Left renal cortex interstitium (tissue), 4 donors: Measurements from ENCODE around the gene KCNQ1. TPM values are rescaled to one million over a fixed set of nuclear protein-coding genes. Genes with fewer than 3 reads are reported as not detected.

Experiments used
- DNase-seq, 4 donors: peaks; one replicate each; pipeline ENCODE4 v3.0.0-alpha.2; 2013; ENCODE audit warnings: low read depth in 4 of 4, low spot score in 2 of 4, missing footprints in 1 of 4
- polyA plus RNA-seq, 4 donors: library from polyadenylated mRNA; unstranded; fragments of 120-200 nt; gene quantifications; one replicate each; pipeline ENCODE4 v1.2.1, GENCODE V29; 2013; ENCODE audit not compliant: insufficient read length in 4 of 4

Gene KCNQ1
- polyA plus RNA-seq, 4 donors: 10.4 to 14.8 (median 13.1) TPM

DNA sequence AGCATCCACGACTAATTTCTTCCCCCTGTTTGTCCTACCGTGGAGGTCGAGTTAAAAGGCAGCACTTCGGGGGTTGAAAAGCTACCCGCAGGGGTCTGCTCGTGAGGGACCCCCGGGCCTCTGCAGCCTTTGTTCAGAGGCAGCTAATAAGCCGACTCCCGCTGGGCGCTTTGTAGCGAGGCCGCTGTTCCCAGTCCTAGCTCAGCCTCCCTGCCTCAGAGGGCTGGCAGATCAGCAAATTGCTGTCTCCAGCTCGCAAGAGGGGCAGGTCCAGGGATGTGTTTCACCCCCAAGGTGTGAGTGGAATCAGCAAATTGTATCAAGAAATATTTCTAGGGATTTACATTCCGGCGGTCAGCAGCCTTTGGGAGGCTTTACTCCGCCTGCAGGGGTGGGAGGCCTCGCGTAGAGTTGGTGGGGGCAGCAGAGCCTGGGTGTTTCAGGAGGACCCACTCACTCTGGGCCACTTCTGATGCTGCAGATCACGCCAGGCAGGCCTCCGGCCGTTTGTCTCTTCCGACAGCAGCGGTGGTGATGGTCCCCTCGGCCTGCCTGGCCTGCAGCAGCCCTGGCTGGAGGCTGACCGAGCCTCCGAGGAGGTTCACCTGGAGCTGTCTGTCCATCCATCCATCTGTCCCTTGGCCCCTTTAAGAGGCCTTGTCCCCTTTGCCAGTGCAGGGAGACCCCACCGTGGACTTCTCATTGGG, 276.6 kb downstream of the KCNQ1 start:
- no peak for DNase-seq

- no peak for DNase-seq
These were observed 278.1 kb downstream of the KCNQ1 start for GRCh38 chr11:2722955-2723354.

GRCh38 chr11:2724104-2724503, 279.3 kb downstream of the KCNQ1 start:
- peak in 3 of 4 donors; percentile 57 to 73 (median 72) for DNase-seq

GRCh38 chr11:2724653-2725367, 280.0 kb downstream of the KCNQ1 start:
- DNase-seq: no peak

DNA sequence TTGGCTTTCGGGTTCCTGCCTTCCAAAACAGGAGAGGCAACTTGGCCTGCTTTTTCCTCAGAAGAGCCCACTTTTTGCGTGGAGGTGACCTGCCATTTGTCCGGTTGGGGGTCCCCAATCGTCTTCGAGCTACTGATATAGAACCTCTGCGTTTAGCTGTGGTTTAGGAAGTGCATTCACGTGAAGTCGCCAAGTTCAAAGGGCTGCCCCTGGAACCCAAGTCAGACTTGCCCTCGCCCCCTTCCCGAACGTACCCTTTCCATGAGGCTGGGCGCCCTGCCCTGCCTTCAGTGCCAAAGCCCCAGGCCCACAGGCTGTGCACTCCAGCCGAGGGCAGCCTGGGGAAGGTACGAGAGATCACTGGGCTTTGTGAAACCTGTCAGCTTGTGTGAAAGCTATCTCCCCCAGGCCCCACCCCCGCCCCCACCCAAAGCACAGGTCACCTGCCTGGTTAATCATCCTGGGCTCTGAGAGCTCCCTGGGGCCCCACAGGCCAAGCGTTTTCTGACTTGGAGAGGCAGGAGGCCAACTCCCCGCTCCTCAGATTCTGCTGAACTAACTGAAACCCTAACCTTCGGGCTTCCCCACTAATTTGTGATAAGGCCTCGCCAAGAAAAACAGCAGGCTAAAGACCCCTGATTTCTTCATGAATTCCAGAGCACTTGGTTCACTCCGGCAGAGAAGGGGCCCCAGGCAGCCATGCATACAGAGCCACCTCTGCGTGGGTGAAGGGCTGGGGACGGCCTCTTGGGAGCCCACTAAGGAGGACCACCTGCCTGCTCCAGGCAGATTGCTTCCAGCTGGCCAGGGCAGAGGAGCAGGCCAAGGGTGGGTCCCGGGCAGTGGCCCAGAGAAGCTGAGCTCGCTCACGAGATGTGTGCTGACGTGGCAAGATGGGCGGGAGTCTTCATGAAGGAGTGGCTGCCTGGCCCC, 280.8 kb downstream of the KCNQ1 start:
- DNase-seq: peak in 3 of 4 donors; percentile 60 to 73 (median 67)

DNA sequence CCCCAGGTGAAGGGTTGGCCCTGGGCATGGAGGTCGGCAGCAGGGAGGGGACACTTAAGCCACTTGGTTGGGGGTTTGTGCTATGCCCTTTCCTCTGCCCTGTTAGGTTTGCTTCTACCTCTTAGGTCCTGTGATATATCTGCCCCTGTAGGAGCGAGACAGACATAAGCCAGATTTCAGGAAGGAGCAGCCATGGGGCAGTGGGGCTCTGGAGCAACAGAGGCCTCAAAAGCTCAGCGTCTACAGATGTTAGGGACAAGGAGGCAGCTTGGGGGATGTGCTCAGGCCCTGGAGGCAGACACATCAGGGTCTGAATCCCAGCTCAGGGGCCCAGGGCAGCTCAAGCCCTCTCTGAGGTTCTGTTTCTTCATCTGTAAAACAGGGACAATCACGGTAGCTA, 282.2 kb downstream of the KCNQ1 start:
- DNase-seq: no peak

GRCh38 chr11:2728128-2728662, 283.4 kb downstream of the KCNQ1 start:
- no peak for DNase-seq

- no peak for DNase-seq
These were observed 284.0 kb downstream of the KCNQ1 start for GRCh38 chr11:2728663-2729332.

- DNase-seq: no peak
These were observed 285.0 kb downstream of the KCNQ1 start for GRCh38 chr11:2729841-2730240.

DNA sequence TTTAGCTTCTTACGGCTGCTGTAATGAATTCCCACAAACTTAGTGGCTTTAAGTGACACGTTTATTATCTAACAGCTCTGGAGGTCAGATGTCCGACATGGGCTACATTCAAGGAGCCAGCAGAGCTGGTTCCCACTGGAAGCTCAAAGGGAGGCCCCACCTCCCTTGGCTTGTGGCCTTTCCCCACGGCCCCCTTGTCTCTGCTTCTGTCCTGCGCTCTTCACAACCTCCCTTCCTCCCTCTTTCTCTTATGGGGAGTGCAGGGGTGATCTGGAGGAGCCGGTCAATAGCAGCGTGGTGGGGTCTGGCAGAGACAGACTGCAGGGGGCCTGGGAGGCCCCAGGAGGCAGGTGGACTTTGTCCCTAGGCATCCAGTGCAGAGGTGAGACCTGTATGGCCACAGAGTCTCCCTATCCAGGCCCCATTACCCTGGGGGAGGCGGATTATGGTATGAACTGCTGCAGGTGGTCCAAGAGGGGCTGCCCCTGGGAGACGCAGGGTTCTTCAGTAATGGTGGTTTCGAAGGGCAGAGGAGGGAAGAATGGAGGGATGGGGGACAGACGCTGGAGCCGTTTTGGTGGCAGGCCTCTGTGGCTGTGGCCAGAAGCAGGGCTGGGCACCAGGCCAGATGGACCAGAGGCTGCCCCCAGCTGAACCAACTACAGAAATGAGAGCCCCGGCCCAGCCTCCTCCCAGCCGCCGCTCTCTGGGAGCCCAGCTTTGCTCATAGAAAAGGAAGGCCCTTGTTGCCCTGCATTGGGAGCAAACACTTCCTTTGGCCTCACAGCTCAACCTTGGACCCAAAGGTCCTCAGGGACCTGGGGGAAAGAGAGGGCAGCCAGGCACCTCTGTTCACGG, 285.7 kb downstream of the KCNQ1 start:
- peak in 1 of 4 donors; percentile 45 for DNase-seq

GRCh38 chr11:2731130-2732125, 286.6 kb downstream of the KCNQ1 start:
- no peak for DNase-seq

DNA sequence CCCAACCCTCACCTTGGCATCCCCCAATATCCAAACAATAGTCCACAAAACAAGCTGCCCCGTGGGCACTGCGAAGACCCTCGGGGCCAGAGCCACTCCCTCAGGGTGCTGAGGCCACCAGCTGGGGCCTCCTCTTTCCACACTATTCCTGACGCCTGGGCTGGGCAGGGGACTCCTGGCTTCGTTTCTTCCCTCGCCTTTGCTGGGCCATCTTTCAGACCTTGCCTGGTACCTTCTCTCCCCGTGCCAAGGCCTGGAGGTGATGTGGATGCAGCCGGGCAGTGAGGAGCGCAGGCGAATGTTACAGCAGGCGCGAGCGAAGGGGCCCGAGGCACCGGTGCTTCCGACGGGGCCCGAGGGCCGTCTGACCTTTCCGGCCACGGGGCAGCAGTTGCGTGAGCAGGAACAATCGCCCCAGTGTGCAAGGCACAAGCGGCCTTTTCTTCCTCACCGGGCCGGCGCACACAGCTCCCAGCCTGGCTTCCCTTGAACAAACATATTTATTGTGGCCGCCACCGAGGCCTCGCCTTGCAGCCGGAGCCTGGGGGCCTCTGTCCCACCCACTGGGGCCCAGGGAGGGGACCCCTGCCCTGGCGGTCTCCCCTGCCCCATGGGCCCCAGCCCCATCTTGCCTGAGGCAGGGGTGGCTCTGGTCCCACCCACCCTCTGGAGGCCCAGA, 287.6 kb downstream of the KCNQ1 start:
- DNase-seq: no peak

DNA sequence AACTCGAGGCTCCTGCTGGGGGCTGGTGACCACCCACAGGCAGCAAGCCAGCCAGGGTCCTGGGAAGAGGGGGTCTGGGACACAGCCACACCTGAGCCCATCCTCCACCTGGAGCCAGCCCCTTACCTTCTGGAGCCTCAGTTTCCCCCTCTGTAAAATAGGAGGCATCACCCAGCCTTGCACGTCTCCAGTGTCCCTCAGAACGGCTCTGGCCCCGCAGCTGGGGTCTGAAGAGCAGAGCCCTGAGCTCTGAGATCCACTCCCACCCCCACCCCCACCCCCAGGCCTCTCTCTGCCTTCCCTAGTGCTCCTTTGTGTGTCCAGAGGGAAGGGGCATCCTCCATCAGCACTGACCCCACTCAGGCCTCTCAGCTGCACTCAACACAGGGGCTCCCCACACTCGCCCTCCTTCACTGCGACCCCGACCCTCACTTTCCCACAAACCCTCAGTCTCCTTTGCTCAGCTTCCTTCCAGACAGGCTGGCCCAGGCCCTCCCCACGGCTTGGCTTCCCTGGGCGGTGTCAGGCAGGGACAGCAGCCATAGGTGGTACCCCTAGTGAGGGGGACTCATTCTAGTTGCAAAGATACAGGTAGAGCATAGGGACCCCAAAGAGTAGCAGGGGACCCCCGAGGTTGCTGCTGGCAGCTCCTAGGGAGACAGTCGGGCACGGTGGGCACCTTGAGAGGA, 288.3 kb downstream of the KCNQ1 start:
- DNase-seq: no peak

- no peak for DNase-seq
These were observed 289.6 kb downstream of the KCNQ1 start for GRCh38 chr11:2734181-2735052.

GRCh38 chr11:2735053-2735589, 290.3 kb downstream of the KCNQ1 start:
- DNase-seq: no peak
